Neural crest cell (in vitro differentiated cells): ENCODE measurements around the gene NDUFAF2. TPM values are rescaled to one million over a fixed set of nuclear protein-coding genes. Genes with fewer than 3 reads are reported as not detected.

Experiments used
- DNase-seq: peaks from one replicate; pipeline ENCODE4 v3.0.0; 2021; ENCODE audit warnings: low read depth, mixed read lengths, low spot score
- H3K27ac Mint-ChIP-seq: one replicate; pipeline ENCODE4 v1.8.0; 2021; ENCODE audit warnings: mild to moderate bottlenecking, mixed read lengths; ENCODE audit not compliant: unreplicated experiment
- H3K27me3 Mint-ChIP-seq: 2 replicates; pipeline ENCODE4 v1.8.0; 2021; ENCODE audit warnings: low read depth, mild to moderate bottlenecking, mixed read lengths
- H3K36me3 Mint-ChIP-seq: 2 replicates; pipeline ENCODE4 v1.8.0; 2021; ENCODE audit warnings: low read depth, mild to moderate bottlenecking, mixed read lengths
- H3K4me1 Mint-ChIP-seq: 2 replicates; pipeline ENCODE4 v1.8.0; 2021; ENCODE audit warnings: mixed read lengths
- H3K4me3 Mint-ChIP-seq: one replicate; pipeline ENCODE4 v1.8.0; 2021; ENCODE audit warnings: mild to moderate bottlenecking, mixed read lengths
- H3K9me3 Mint-ChIP-seq: 2 replicates; pipeline ENCODE4 v1.8.0; 2021; ENCODE audit warnings: mixed read lengths
- CTCF ChIP-seq: fragments of 200-600 bp; sonication (generic); conservative IDR thresholded peaks from 2 replicates; pipeline ENCODE4 v1.5.0; 2021; ENCODE audit warnings: antibody characterized with exemption, mild to moderate bottlenecking
- total RNA-seq: library from RNA; stranded (reverse); gene quantifications from 2 replicates; pipeline ENCODE4 v1.2.1, GENCODE V29; 2021

The NDUFAF2 gene
- total RNA-seq, 1 donor from 2014 or later: 37.7 TPM

DNA sequence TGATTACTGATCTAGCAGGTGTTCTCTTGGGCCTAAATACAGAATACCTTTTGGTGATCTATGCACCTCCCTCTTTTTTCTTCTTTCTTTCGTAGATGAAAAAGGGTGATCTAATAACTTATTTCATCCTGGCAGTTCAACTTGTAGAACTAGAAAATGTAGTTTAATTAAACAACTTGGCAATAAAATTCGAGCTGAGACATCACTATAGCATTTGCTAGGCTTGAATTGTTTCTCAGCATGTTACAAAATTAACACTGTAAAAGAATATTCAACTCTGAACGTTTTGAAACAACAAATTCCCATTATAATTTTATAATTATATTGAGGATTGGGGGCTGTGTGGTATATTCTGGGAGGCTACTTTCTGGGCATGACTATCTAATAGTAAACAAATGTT lies 197.8 kb downstream of the NDUFAF2 start:
- no peak for DNase-seq
- Mint-ChIP-seq H3K4me3 (no peak overlapping the region), H3K4me1 (peaks cover 12% of the 10 kb centered on the region), H3K36me3 (peaks cover 4% of the 10 kb centered on the region), H3K27me3 (no peaks in the 10 kb centered on the region), H3K9me3 (peaks cover under 1% of the 10 kb centered on the region), H3K27ac (no peak overlapping the region)
- TF ChIP-seq CTCF: no peak

GRCh38 chr5:61148515-61148914 lies 203.5 kb downstream of the NDUFAF2 start:
- no peak for DNase-seq
- Mint-ChIP-seq H3K36me3 (peaks cover 16% of the 10 kb centered on the region), H3K4me1 (peaks cover 5% of the 10 kb centered on the region), H3K27me3 (no peaks in the 10 kb centered on the region), H3K27ac (no peak overlapping the region), H3K4me3 (no peak overlapping the region), H3K9me3 (peaks cover 8% of the 10 kb centered on the region)
- TF ChIP-seq CTCF: no peak

DNA sequence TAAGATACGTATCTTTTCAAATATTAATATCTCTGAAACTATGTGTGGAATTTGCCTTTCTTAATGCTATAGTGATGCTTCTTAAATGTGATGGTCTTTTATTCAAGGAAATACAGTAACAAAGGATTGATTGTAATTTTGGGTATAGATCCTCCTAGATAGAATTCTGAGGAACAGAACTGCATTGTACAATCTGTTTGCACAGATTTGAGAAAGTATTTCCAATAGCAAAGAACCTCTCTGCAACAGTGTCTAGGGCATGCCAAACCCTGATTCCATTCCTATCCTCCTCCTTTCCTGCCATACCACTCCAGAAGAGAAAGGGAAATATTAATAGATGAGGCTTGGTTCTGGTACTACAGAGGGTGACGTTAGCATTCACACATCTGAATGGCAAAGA lies 206.9 kb downstream of the NDUFAF2 start:
- no peak for DNase-seq
- no peak overlapping the region for H3K27ac Mint-ChIP-seq
- H3K9me3 Mint-ChIP-seq: peaks cover 10% of the 10 kb centered on the region
- H3K4me3 Mint-ChIP-seq: no peak overlapping the region
- H3K36me3 Mint-ChIP-seq: peaks cover 31% of the 10 kb centered on the region
- H3K4me1 Mint-ChIP-seq: no peaks in the 10 kb centered on the region
- no peaks in the 10 kb centered on the region for H3K27me3 Mint-ChIP-seq
- TF ChIP-seq CTCF: no peak

DNA sequence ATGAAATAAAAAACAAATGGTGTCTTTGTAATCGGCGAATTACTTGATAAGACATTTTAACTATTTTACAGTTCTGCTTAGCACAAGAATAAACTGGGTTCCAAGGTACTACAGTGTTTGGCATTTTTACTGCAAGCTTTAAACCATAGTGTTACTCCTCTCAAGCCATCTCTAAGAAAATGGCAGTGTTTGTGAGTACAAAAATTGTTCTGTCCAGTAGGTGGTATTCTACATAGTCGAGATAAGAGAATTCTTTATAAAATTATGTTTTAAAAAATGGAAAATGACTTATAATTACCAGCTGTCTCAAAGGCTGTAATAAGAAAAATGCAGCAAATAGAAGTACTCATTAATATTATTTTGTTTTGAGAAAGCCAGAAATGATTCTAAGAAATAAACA lies 214.1 kb downstream of the NDUFAF2 start:
- peak; percentile 39 for TF ChIP-seq CTCF
- peaks cover 2% of the 10 kb centered on the region for H3K9me3 Mint-ChIP-seq
- H3K27me3 Mint-ChIP-seq: no peaks in the 10 kb centered on the region
- peaks cover 43% of the 10 kb centered on the region for H3K36me3 Mint-ChIP-seq
- H3K27ac Mint-ChIP-seq: no peak overlapping the region
- H3K4me1 Mint-ChIP-seq: peaks cover 38% of the 10 kb centered on the region
- DNase-seq: no peak
- no peak overlapping the region for H3K4me3 Mint-ChIP-seq

GRCh38 chr5:61159836-61160235 lies 214.8 kb downstream of the NDUFAF2 start:
- peaks cover 38% of the 10 kb centered on the region for H3K36me3 Mint-ChIP-seq
- no peak for TF ChIP-seq CTCF
- H3K4me3 Mint-ChIP-seq: peak overlapping the region; percentile 86
- peaks cover 41% of the 10 kb centered on the region for H3K4me1 Mint-ChIP-seq
- no peaks in the 10 kb centered on the region for H3K27me3 Mint-ChIP-seq
- no peak for DNase-seq
- H3K9me3 Mint-ChIP-seq: peaks cover 2% of the 10 kb centered on the region
- no peak overlapping the region for H3K27ac Mint-ChIP-seq

DNA sequence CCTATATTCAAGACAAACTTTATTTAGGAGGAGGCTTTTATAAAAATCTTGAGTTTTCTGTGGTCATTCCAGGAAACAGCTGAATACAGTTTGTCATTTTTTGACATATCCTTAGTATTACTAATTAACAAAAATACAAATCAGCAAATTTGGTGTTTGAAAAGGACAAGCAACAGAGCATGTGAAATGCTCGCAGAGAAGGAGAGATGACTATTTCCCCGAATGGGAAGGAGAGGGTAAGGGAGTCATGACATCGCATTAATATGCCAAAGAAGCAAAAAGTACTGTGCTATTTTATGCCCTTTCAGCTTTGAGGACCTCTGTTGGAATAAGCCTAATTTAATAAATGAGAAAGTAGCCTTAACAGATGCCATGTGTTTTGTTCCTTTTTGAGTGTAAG lies 215.5 kb downstream of the NDUFAF2 start:
- H3K4me1 Mint-ChIP-seq: peaks cover 45% of the 10 kb centered on the region
- H3K9me3 Mint-ChIP-seq: no peaks in the 10 kb centered on the region
- H3K27me3 Mint-ChIP-seq: no peaks in the 10 kb centered on the region
- H3K36me3 Mint-ChIP-seq: peaks cover 36% of the 10 kb centered on the region
- H3K27ac Mint-ChIP-seq: no peak overlapping the region
- peak overlapping the region; percentile 86 for H3K4me3 Mint-ChIP-seq
- TF ChIP-seq CTCF: no peak
- no peak for DNase-seq
